SJCRH30 (cell line): ENCODE results near the gene SOCS7. TPM values are rescaled to one million over a fixed set of nuclear protein-coding genes. Genes with fewer than 3 reads are reported as not detected.

Source experiments
- DNase-seq, 2 experiments: peaks; one replicate each; pipeline ENCODE4 v3.0.0-alpha.2; 2015 to 2020
- H3K27ac ChIP-seq: fragments of 250-450 bp; sonication (Bioruptor Pico); 2 replicates; pipeline ENCODE4 v1.5.1; 2020; ENCODE audit warnings: mild to moderate bottlenecking, moderate library complexity
- H3K27me3 ChIP-seq: fragments of 250-450 bp; sonication (Bioruptor Pico); 2 replicates; pipeline ENCODE4 v1.5.1; 2020; ENCODE audit warnings: mild to moderate bottlenecking, moderate library complexity
- H3K36me3 ChIP-seq: fragments of 250-450 bp; sonication (Bioruptor Pico); 2 replicates; pipeline ENCODE4 v1.5.1; 2020; ENCODE audit warnings: mild to moderate bottlenecking, moderate library complexity
- H3K4me1 ChIP-seq: fragments of 250-450 bp; sonication (Bioruptor Pico); 2 replicates; pipeline ENCODE4 v1.5.1; 2020; ENCODE audit warnings: mild to moderate bottlenecking, moderate library complexity
- H3K4me3 ChIP-seq: fragments of 250-450 bp; sonication (Bioruptor Pico); 2 replicates; pipeline ENCODE4 v1.5.1; 2020; ENCODE audit warnings: mild to moderate bottlenecking, moderate library complexity
- H3K9me3 ChIP-seq: fragments of 250-450 bp; sonication (Bioruptor Pico); replicated peaks from 2 replicates; pipeline ENCODE4 v1.5.1; 2020; ENCODE audit warnings: mild to moderate bottlenecking, moderate library complexity
- total RNA-seq: library from RNA; depleted of rRNA; stranded (reverse); fragments of >200 nt; shearing (Covaris generic); gene quantifications from 2 replicates; pipeline ENCODE4 v1.2.3, GENCODE V29; 2014

The SOCS7 gene
- total RNA-seq, 1 experiment from 2014 or later: 21.0 TPM

DNA sequence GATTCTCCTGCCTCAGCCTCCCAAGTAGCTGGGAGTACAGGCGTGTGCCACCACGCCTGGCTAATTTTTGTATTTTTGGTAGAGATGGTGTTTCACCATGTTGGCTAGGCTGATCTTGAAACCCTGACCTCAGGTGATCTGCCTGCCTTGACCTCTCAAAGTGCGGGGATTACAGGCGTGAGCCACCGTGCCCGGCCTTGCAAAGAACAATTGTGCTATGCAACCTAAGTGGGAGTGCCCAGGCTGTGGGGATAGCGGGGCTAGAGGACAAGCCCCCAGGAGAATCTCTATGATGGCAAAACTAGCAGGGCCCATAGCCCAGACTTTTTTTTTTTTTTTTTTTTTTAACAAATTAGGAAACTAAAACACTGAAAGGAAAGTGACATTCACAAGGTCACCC lies 5.9 kb upstream of the SOCS7 start:
- H3K4me1 ChIP-seq: no peaks in the 10 kb centered on the region
- H3K9me3 ChIP-seq: no peaks in the 10 kb centered on the region
- no peaks in the 10 kb centered on the region for H3K36me3 ChIP-seq
- H3K27ac ChIP-seq: no peak overlapping the region
- no peak overlapping the region for H3K4me3 ChIP-seq
- no peaks in the 10 kb centered on the region for H3K27me3 ChIP-seq
- DNase-seq: no peak

- Histone ChIP-seq H3K27me3 (no peaks in the 10 kb centered on the region), H3K9me3 (no peaks in the 10 kb centered on the region), H3K4me1 (peaks cover 5% of the 10 kb centered on the region; the same call in 1 of the 2 replicates), H3K27ac (no peak overlapping the region), H3K4me3 (no peak overlapping the region), H3K36me3 (no peaks in the 10 kb centered on the region)
- peak; percentile 78 to 92 for DNase-seq
These were observed 2.4 kb upstream of the SOCS7 start for GRCh38 chr17:38349097-38349730.

GRCh38 chr17:38350035-38350434 lies 1.6 kb upstream of the SOCS7 start:
- H3K36me3 ChIP-seq: no peaks in the 10 kb centered on the region
- no peak for DNase-seq
- H3K4me3 ChIP-seq: no peak overlapping the region
- H3K27ac ChIP-seq: no peak overlapping the region
- H3K4me1 ChIP-seq: peaks cover 11% of the 10 kb centered on the region; the same call in 1 of the 2 replicates
- no peaks in the 10 kb centered on the region for H3K27me3 ChIP-seq
- H3K9me3 ChIP-seq: no peaks in the 10 kb centered on the region

DNA sequence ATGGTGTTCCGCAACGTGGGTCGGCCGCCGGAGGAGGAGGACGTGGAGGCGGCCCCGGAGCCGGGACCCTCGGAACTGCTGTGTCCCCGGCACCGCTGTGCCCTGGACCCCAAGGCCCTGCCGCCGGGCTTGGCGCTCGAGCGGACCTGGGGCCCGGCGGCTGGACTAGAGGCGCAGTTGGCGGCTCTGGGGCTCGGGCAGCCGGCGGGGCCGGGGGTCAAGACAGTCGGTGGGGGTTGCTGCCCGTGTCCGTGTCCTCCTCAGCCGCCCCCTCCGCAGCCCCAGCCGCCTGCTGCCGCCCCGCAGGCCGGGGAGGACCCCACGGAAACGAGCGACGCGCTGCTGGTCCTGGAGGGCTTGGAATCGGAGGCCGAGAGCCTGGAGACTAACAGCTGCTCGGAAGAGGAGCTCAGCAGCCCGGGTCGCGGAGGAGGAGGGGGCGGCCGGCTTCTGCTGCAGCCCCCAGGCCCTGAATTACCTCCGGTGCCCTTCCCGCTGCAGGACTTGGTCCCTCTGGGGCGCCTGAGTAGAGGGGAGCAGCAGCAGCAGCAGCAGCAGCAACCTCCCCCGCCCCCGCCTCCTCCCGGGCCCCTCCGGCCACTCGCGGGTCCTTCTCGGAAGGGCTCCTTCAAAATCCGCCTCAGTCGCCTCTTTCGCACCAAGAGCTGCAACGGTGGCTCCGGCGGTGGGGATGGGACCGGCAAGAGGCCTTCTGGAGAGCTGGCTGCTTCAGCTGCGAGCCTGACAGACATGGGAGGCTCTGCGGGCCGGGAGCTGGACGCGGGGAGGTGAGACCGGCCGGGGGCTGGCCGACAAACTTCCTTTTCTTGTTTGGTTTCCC lies 821 bp downstream of the SOCS7 start:
- peaks cover 11% of the 10 kb centered on the region; the same call in 1 of the 2 replicates for H3K4me1 ChIP-seq
- H3K27me3 ChIP-seq: no peaks in the 10 kb centered on the region
- H3K4me3 ChIP-seq: peak overlapping the region; percentile 93
- H3K27ac ChIP-seq: peak overlapping the region; percentile 40; the same call in 1 of the 2 replicates
- H3K36me3 ChIP-seq: no peaks in the 10 kb centered on the region
- peak; percentile 28 to 37 for DNase-seq
- no peaks in the 10 kb centered on the region for H3K9me3 ChIP-seq

DNA sequence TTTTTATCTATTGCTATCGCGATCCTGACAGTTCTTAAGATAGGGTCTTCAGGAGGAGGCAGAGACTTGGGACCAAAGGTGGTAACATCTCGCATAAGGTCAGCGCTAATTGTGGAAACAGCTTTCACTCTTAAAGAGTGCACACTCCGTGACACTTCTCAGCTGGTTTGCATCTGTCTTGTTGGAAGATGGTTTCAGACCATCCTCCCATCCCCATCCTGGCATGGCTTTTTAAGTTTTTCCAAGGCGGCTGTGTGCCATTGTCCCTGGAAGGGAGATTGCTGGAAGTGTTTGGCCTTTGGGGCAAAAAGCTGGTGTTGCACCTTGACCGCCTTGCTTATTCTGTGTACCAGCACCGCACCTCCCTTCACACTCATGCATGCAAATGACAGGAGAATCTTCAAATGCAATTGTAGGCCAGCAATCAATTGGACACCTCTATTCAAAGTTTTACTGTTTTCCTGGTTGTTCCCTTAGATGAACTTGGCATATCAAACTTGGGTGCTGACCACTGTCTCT lies 1.5 kb downstream of the SOCS7 start:
- DNase-seq: peak in 1 of 2 experiments; percentile 15
- no peaks in the 10 kb centered on the region for H3K36me3 ChIP-seq
- H3K4me3 ChIP-seq: peak overlapping the region; percentile 93
- no peak overlapping the region for H3K27ac ChIP-seq
- no peaks in the 10 kb centered on the region for H3K9me3 ChIP-seq
- peaks cover 11% of the 10 kb centered on the region; the same call in 1 of the 2 replicates for H3K4me1 ChIP-seq
- no peaks in the 10 kb centered on the region for H3K27me3 ChIP-seq

DNA sequence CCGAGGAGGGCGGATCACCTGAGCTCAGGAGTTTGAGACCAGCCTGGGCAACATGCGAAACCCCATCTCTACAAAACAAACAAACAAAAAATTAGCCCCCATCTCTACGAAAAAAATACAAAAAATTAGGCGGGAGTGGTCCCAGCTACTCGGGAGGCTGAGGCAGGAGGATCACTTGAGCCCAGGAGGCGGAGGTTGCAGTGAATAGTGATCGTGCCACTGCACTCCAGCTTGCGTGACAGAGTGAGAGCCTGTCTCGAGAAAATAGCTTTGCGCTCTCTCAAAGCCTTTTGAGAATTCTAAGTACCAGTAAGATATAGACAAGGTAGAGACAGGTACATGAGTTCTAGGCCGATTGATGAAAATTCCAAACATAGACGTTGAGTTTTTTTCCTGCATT lies 2.0 kb downstream of the SOCS7 start:
- H3K36me3 ChIP-seq: no peaks in the 10 kb centered on the region
- DNase-seq: no peak
- H3K4me1 ChIP-seq: peaks cover 11% of the 10 kb centered on the region; the same call in 1 of the 2 replicates
- no peak overlapping the region for H3K4me3 ChIP-seq
- H3K9me3 ChIP-seq: no peaks in the 10 kb centered on the region
- no peaks in the 10 kb centered on the region for H3K27me3 ChIP-seq
- H3K27ac ChIP-seq: no peak overlapping the region

DNA sequence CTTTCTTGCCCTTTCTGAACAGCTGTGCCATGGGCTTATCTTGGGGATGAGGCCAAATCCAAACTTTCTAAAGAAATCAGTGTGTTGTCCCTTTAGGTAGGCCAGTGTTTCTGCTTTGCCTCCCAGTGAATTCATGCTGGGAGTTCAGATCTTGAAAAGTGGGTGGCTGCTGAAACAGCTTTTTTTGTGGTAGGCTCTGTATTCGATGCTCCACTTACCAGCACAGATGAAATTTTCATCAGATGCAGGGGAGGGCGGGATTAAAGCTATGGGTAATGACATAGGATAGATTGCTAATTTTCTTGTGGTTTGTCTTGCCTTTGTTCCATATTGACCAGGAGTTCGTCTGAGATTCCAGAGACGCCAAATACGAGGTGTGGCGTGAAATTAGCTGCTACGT lies 2.8 kb downstream of the SOCS7 start:
- H3K9me3 ChIP-seq: no peaks in the 10 kb centered on the region
- peak in 1 of 2 experiments; percentile 28 for DNase-seq
- H3K4me3 ChIP-seq: no peak overlapping the region
- H3K4me1 ChIP-seq: peaks cover 11% of the 10 kb centered on the region; the same call in 1 of the 2 replicates
- no peaks in the 10 kb centered on the region for H3K27me3 ChIP-seq
- H3K27ac ChIP-seq: no peak overlapping the region
- H3K36me3 ChIP-seq: no peaks in the 10 kb centered on the region

GRCh38 chr17:38355251-38355650 lies 3.6 kb downstream of the SOCS7 start:
- H3K27ac ChIP-seq: no peak overlapping the region
- DNase-seq: no peak
- H3K27me3 ChIP-seq: no peaks in the 10 kb centered on the region
- H3K9me3 ChIP-seq: no peaks in the 10 kb centered on the region
- H3K36me3 ChIP-seq: no peaks in the 10 kb centered on the region
- peaks cover 11% of the 10 kb centered on the region; the same call in 1 of the 2 replicates for H3K4me1 ChIP-seq
- H3K4me3 ChIP-seq: no peak overlapping the region

- Histone ChIP-seq H3K9me3 (no peaks in the 10 kb centered on the region), H3K27ac (no peak overlapping the region), H3K27me3 (no peaks in the 10 kb centered on the region), H3K4me3 (no peak overlapping the region), H3K4me1 (peaks cover 28% of the 10 kb centered on the region), H3K36me3 (no peaks in the 10 kb centered on the region)
- DNase-seq: no peak
These were observed 6.0 kb downstream of the SOCS7 start for GRCh38 chr17:38357486-38358123.

DNA sequence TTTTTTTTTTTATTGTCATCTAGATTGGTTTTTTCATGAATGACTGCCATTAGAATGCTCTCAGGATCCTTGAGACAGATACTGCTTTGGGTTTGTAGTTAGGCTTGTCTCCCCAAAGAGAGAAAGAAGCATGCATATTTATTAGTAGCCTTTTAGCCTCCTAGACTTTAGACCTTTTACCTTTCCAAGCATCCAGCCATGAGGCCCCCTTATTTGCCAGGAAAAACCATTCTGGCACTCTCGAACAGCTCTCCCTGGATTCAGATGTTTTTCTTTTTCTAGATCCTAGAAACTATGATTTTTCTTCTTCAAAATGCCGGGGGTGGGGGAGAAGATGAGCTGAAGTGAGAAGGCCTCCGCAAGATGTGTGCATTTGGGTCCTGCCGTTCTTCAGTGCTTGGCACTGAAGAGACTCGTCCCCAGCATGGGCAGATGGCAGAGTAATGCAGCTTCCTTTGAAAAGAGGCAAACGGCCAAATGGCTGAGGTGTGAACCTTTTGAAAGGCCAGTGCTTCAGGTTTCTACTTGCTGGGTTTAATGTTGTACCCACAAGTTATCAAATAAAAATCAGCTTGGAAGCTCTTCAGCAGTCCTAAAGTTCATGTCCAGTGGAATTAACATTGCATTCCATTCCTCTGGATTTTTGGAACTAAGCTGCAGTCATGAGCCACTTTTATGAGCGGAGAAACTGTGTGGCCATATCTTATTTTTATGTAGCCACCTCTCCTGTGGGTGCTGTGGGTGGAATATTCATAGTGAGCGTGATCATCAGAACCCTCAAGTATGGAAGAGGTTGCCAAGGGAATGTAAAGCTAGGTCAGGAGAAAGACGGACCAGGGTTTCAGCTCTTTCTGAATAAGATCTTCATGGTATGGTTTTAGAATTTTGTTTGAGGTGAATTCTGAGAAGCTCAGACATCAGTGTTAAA lies 7.2 kb downstream of the SOCS7 start:
- Histone ChIP-seq H3K9me3 (no peaks in the 10 kb centered on the region), H3K36me3 (no peaks in the 10 kb centered on the region), H3K27ac (no peak overlapping the region), H3K4me3 (no peak overlapping the region), H3K4me1 (peaks cover 30% of the 10 kb centered on the region), H3K27me3 (no peaks in the 10 kb centered on the region)
- DNase-seq: no peak

- no peak overlapping the region for H3K4me3 ChIP-seq
- peak overlapping the region; percentile 82 for H3K27ac ChIP-seq
- no peaks in the 10 kb centered on the region; the same call in 1 of the 2 replicates for H3K36me3 ChIP-seq
- H3K9me3 ChIP-seq: no peaks in the 10 kb centered on the region
- no peaks in the 10 kb centered on the region for H3K27me3 ChIP-seq
- DNase-seq: peak; percentile 17 to 49
- H3K4me1 ChIP-seq: peaks cover 21% of the 10 kb centered on the region
These were observed 10.2 kb downstream of the SOCS7 start for GRCh38 chr17:38361694-38362465.

DNA sequence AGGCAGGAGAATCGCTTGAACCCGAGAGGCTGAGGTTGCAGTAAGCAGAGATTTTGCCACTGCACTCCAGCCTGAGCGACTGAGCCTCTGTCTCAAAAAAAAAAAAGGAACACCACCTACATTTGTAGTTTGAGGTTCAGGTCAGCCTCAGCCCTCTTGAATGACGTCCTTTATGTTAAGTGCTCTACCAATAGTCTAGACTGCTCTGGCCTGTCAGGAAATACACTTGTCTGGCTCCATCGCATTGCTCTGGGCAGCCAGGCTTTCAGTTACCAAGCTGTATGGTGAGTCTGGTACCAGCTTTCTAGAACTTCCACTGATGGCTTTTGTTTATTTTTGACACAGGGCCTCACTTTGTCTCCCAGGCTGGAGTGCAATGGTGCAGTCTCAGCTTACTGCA lies 11.4 kb downstream of the SOCS7 start:
- H3K27me3 ChIP-seq: no peaks in the 10 kb centered on the region
- peak overlapping the region; percentile 82 for H3K27ac ChIP-seq
- no peaks in the 10 kb centered on the region for H3K9me3 ChIP-seq
- H3K4me1 ChIP-seq: peaks cover 21% of the 10 kb centered on the region
- no peak overlapping the region for H3K4me3 ChIP-seq
- DNase-seq: no peak
- peaks cover 7% of the 10 kb centered on the region for H3K36me3 ChIP-seq

GRCh38 chr17:38364741-38365140 lies 13.1 kb downstream of the SOCS7 start:
- no peaks in the 10 kb centered on the region for H3K9me3 ChIP-seq
- no peak for DNase-seq
- peaks cover 21% of the 10 kb centered on the region for H3K4me1 ChIP-seq
- no peaks in the 10 kb centered on the region for H3K27me3 ChIP-seq
- no peak overlapping the region for H3K27ac ChIP-seq
- no peak overlapping the region for H3K4me3 ChIP-seq
- peaks cover 7% of the 10 kb centered on the region for H3K36me3 ChIP-seq
